Suppressor macrophage treated with lipopolysaccharide for 1 hour (primary cell): ENCODE measurements around the gene FAM210A.
A peak's percentile ranks its signal among the peaks of the same experiment; 100 is the strongest.
"Not testable (repeated sequence)": the region's sequence is repeated elsewhere in the genome, so short reads cannot be mapped to it uniquely, and the experiment has no call there.

Source experiments
- DNase-seq, 3 donors: peaks; one replicate each; pipeline ENCODE4 v3.0.0-alpha.2; 2020 to 2022

FAM210A gene

GRCh38 chr18:13700153-13700552 is 26.2 kb downstream of the FAM210A start:
- no peak for DNase-seq

- DNase-seq, result no peak
Measured at GRCh38 chr18:13696961-13697360, 29.4 kb downstream of the FAM210A start.

- DNase-seq, result not testable (repeated sequence)
Measured at GRCh38 chr18:13695337-13695736, 31.0 kb downstream of the FAM210A start.

- not testable (repeated sequence) for DNase-seq
Measured at GRCh38 chr18:13690060-13690459, 36.3 kb downstream of the FAM210A start.

GRCh38 chr18:13688191-13689136 is 37.9 kb downstream of the FAM210A start:
- DNase-seq, result no peak

- DNase-seq, result no peak
Measured at GRCh38 chr18:13684546-13684945, 41.8 kb downstream of the FAM210A start.

- no peak for DNase-seq
Measured at GRCh38 chr18:13681701-13682100, 44.7 kb downstream of the FAM210A start.

GRCh38 chr18:13680612-13681011 is 45.7 kb downstream of the FAM210A start:
- peak in 2 of 3 donors; percentile 4 for DNase-seq

- not testable (repeated sequence) for DNase-seq
Measured at GRCh38 chr18:13677350-13677749, 49.0 kb downstream of the FAM210A start.

GRCh38 chr18:13676471-13676870 is 49.9 kb downstream of the FAM210A start:
- no peak for DNase-seq

- no peak for DNase-seq
Measured at GRCh38 chr18:13672657-13673056, 53.7 kb downstream of the FAM210A start.

GRCh38 chr18:13661779-13662256 is 64.5 kb downstream of the FAM210A start:
- no peak for DNase-seq

- no peak for DNase-seq
Measured at GRCh38 chr18:13661051-13661778, 65.1 kb downstream of the FAM210A start.

- no peak for DNase-seq
Measured at GRCh38 chr18:13660510-13660909, 65.8 kb downstream of the FAM210A start.

GRCh38 chr18:13658436-13659204 is 67.7 kb downstream of the FAM210A start:
- no peak for DNase-seq

GRCh38 chr18:13657974-13658373 is 68.4 kb downstream of the FAM210A start:
- no peak for DNase-seq

- no peak for DNase-seq
Measured at GRCh38 chr18:13653746-13654433, 72.5 kb downstream of the FAM210A start.

- no peak for DNase-seq
Measured at GRCh38 chr18:13649397-13650390, 76.7 kb downstream of the FAM210A start.

GRCh38 chr18:13647761-13648160 is 78.6 kb downstream of the FAM210A start:
- no peak for DNase-seq

GRCh38 chr18:13646633-13647032 is 79.7 kb downstream of the FAM210A start:
- DNase-seq, result no peak

- no peak for DNase-seq
Measured at GRCh38 chr18:13645093-13645492, 81.3 kb downstream of the FAM210A start.
